Kasumi-1 (cell line): ENCODE data around the gene AGXT.

Experiments used
- DNase-seq, 2 experiments: peaks; one replicate each; lab custom pipeline; 2025; lab: John Stamatoyannopoulos, UW

AGXT gene

GRCh38 chr2:240869956-240870875 is 1.6 kb downstream of the AGXT start:
- DNase-seq: no peak

- no peak for DNase-seq
Measured at GRCh38 chr2:240871071-240871958, 2.7 kb downstream of the AGXT start.

GRCh38 chr2:240872317-240873097 is 3.9 kb downstream of the AGXT start:
- no peak for DNase-seq

- DNase-seq: no peak
Measured at GRCh38 chr2:240873098-240873788, 4.6 kb downstream of the AGXT start.

- DNase-seq: no peak
Measured at GRCh38 chr2:240873805-240874714, 5.4 kb downstream of the AGXT start.

- DNase-seq: no peak
Measured at GRCh38 chr2:240874715-240875227, 6.1 kb downstream of the AGXT start.

GRCh38 chr2:240875228-240876034 is 6.8 kb downstream of the AGXT start:
- DNase-seq: no peak

GRCh38 chr2:240876035-240876474 is 7.4 kb downstream of the AGXT start:
- no peak for DNase-seq

- no peak for DNase-seq
Measured at GRCh38 chr2:240876475-240877251, 8.0 kb downstream of the AGXT start.

GRCh38 chr2:240877460-240878340 is 9.1 kb downstream of the AGXT start:
- no peak for DNase-seq

GRCh38 chr2:240878341-240878936 is 9.8 kb downstream of the AGXT start:
- no peak for DNase-seq

- DNase-seq: no peak
Measured at GRCh38 chr2:240879105-240879504, 10.5 kb downstream of the AGXT start.

- no peak for DNase-seq
Measured at GRCh38 chr2:240881913-240882312, 13.3 kb downstream of the AGXT start.

- no peak for DNase-seq
Measured at GRCh38 chr2:240884221-240884620, 15.6 kb downstream of the AGXT start.

- no peak for DNase-seq
Measured at GRCh38 chr2:240884745-240885144, 16.1 kb downstream of the AGXT start.

- no peak for DNase-seq
Measured at GRCh38 chr2:240885566-240885965, 16.9 kb downstream of the AGXT start.

- DNase-seq: peak; percentile 34
Measured at GRCh38 chr2:240886023-240886565, 17.5 kb downstream of the AGXT start.
